WTC11 (cell line): ENCODE measurements around the gene PRKACA.

Experiments
- CBFB ChIP-seq: sonication (generic); formaldehyde crosslinking; IDR thresholded peaks from 2 replicates; pipeline ENCODE4 v1.8.1; 2022; ENCODE audit warnings: mild to moderate bottlenecking, low read depth, missing genetic modification reagents
- CTCF ChIP-seq: fragments of 200-600 bp; IDR thresholded peaks from 2 replicates; pipeline ENCODE4 v1.8.0; 2022; ENCODE audit warnings: antibody characterized with exemption
- GTF2I ChIP-seq: fragments of 250-450 bp; sonication (Bioruptor Pico); conservative IDR thresholded peaks from 2 replicates; pipeline ENCODE4 v1.4.0; 2021; ENCODE audit warnings: mild to moderate bottlenecking
- JUN ChIP-seq: sonication (generic); formaldehyde crosslinking; IDR thresholded peaks from 2 replicates; pipeline ENCODE4 v1.8.0; 2023; ENCODE audit warnings: mild to moderate bottlenecking, missing genetic modification reagents
- MLX ChIP-seq: sonication (generic); formaldehyde crosslinking; IDR thresholded peaks from 2 replicates; pipeline ENCODE4 v1.8.1; 2023; ENCODE audit warnings: mild to moderate bottlenecking, missing genetic modification reagents, moderate library complexity
- USF2 ChIP-seq: sonication (generic); formaldehyde crosslinking; IDR thresholded peaks from 2 replicates; pipeline ENCODE4 v1.8.1; 2023; ENCODE audit warnings: mild to moderate bottlenecking, missing genetic modification reagents, moderate library complexity
- ZBTB43 ChIP-seq: sonication (generic); formaldehyde crosslinking; IDR thresholded peaks from 2 replicates; pipeline ENCODE4 v1.8.1; 2023; ENCODE audit warnings: mild to moderate bottlenecking, missing genetic modification reagents

GRCh38 chr19:14053500-14053899 lies 64.1 kb downstream of the PRKACA start:
- no peak for TF ChIP-seq CTCF
- no peak for TF ChIP-seq USF2 (CRISPR knock-in tag)
- TF ChIP-seq JUN (CRISPR knock-in tag): no peak
- no peak for TF ChIP-seq MLX
- TF ChIP-seq ZBTB43: no peak
- no peak for TF ChIP-seq CBFB (CRISPR knock-in tag)
- TF ChIP-seq GTF2I (CRISPR knock-in tag): no peak
